GM23248 (cell line): ENCODE measurements around the gene RAD51D. TPM values are rescaled to one million over a fixed set of nuclear protein-coding genes. Genes with fewer than 3 reads are reported as not detected.

Source experiments
- DNase-seq: peaks from one replicate; pipeline ENCODE4 v3.0.0-alpha.2; 2015
- H2AFZ ChIP-seq: fragments of 200-600 bp; sonication (generic); 2 replicates; pipeline ENCODE4 v1.6.1; 2016; ENCODE audit warnings: antibody characterized with exemption
- H3F3A ChIP-seq: fragments of 200-600 bp; sonication (generic); 2 replicates; pipeline ENCODE4 v1.6.1; 2016; ENCODE audit warnings: mild to moderate bottlenecking, antibody characterized with exemption, mixed run types; ENCODE audit not compliant: insufficient read depth
- H3K27ac ChIP-seq: fragments of 200-600 bp; sonication (generic); 2 replicates; pipeline ENCODE4 v1.5.1; 2016; ENCODE audit warnings: mild to moderate bottlenecking
- H3K27me3 ChIP-seq: fragments of 200-600 bp; sonication (generic); replicated peaks from 2 replicates; pipeline ENCODE4 v1.6.1; 2016; ENCODE audit warnings: mild to moderate bottlenecking; ENCODE audit not compliant: insufficient read depth
- H3K36me3 ChIP-seq: fragments of 200-600 bp; sonication (generic); 2 replicates; pipeline ENCODE4 v1.6.1; 2016; ENCODE audit warnings: low read depth, mild to moderate bottlenecking
- H3K4me1 ChIP-seq: fragments of 200-600 bp; sonication (generic); 2 replicates; pipeline ENCODE4 v1.6.1; 2016; ENCODE audit warnings: mild to moderate bottlenecking; ENCODE audit not compliant: insufficient read depth
- H3K4me2 ChIP-seq: fragments of 200-600 bp; sonication (generic); one replicate; pipeline ENCODE4 v1.6.1; 2016; ENCODE audit warnings: mild to moderate bottlenecking; ENCODE audit not compliant: unreplicated experiment
- H3K4me3 ChIP-seq: fragments of 200-600 bp; sonication (generic); 2 replicates; pipeline ENCODE4 v1.5.1; 2016; ENCODE audit warnings: mild to moderate bottlenecking
- H3K79me2 ChIP-seq: fragments of 200-600 bp; sonication (generic); 2 replicates; pipeline ENCODE4 v1.6.1; 2016; ENCODE audit warnings: mild to moderate bottlenecking; ENCODE audit not compliant: insufficient read depth
- H3K9ac ChIP-seq: fragments of 200-600 bp; sonication (generic); 2 replicates; pipeline ENCODE4 v1.6.1; 2016; ENCODE audit warnings: mild to moderate bottlenecking
- H3K9me2 ChIP-seq: fragments of 200-600 bp; sonication (generic); 2 replicates; pipeline ENCODE4 v1.6.1; 2016; ENCODE audit warnings: mixed run types, mild to moderate bottlenecking, moderate library complexity; ENCODE audit not compliant: insufficient read depth
- H3K9me3 ChIP-seq: fragments of 200-600 bp; sonication (generic); one replicate; pipeline ENCODE4 v1.6.1; 2017; ENCODE audit warnings: low read depth
- H4K20me1 ChIP-seq: fragments of 200-600 bp; sonication (generic); 2 replicates; pipeline ENCODE4 v1.6.0; 2016; ENCODE audit not compliant: insufficient read depth
- EZH2 ChIP-seq: fragments of 200-600 bp; sonication (generic); IDR thresholded peaks from 2 replicates; pipeline ENCODE4 v1.6.1; 2018; ENCODE audit warnings: antibody characterized with exemption, mild to moderate bottlenecking; ENCODE audit not compliant: insufficient read depth, poor library complexity, severe bottlenecking
- EZH2phosphoT487 ChIP-seq: fragments of 200-600 bp; sonication (generic); IDR thresholded peaks from 2 replicates; pipeline ENCODE4 v1.6.1; 2018; ENCODE audit warnings: antibody characterized with exemption, moderate library complexity, mild to moderate bottlenecking, low read depth; ENCODE audit not compliant: insufficient read depth
- WGBS, 2 experiments: methylation state at CpG; one replicate each; pipeline ENCODE4 v1.1.6; 2015 to 2017; ENCODE audit warnings: low lambda C conversion rate in 2 of 2, low coverage in 1 of 2; ENCODE audit errors: missing lambda C conversion rate in 2 of 2; 5-methylcytosine and 5-hydroxymethylcytosine counted together
- in situ Hi-C: fragments of 300-500 bp; cut with MboI; formaldehyde crosslinking; loops from 2 replicates; pipeline ENCODE4 v1.15.0; 2020
- polyA plus RNA-seq: library from polyadenylated mRNA; unstranded; fragments of >200 nt; fragmentation: Nextera tagmentation; extraction: Ambion mirVana; gene quantifications from 2 replicates; pipeline ENCODE4 v1.2.1, GENCODE V29; 2016
- total RNA-seq: library from RNA; depleted of rRNA; stranded (reverse); fragments of >200 nt; shearing (Covaris generic); gene quantifications from 2 replicates; pipeline ENCODE4 v1.2.3, GENCODE V29; 2014

RAD51D gene
- total and polyA plus RNA-seq, 2 experiments from 2014 or later = 7.7 to 9.9 TPM

DNA sequence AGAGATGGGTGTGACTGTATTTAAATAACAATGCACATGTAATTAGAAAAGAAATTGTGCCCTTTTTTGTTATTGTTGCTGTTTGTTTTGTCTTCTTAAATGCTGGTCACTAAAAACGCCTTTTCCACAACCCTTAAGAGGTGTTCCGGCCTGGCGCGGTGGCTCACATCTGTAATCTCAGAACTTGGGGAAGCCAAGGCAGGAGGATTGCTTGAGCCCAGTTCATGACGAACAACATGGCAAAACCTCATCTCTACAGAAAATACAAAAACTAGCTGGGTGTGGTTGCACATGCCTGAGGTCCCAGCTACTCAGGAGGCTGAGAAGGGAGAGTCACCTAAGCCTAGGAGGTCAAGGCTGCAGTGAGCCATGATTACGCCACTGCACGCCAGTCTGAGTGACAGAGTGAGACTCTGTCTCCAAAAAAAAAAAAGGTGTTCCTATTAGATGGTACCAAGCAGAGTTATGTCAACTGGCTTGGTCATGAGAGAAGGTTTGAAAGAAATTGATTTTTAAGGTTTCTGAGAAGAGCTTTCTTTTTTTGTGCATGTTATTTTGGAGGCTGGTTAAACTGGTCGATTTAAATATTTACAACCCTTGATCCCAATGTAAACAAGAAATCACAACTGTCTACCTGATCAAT lies 32.6 kb downstream of the RAD51D start:
- Histone ChIP-seq H3K27ac (no peak overlapping the region), H3K9ac (no peak overlapping the region), H3K4me3 (no peak overlapping the region; the same call in 1 of the 2 replicates), H3F3A (peaks cover 21% of the 10 kb centered on the region), H3K27me3 (no peaks in the 10 kb centered on the region), H3K9me2 (no peaks in the 10 kb centered on the region), H3K36me3 (no peaks in the 10 kb centered on the region), H3K4me1 (peaks cover 31% of the 10 kb centered on the region), H3K9me3 (no peaks in the 10 kb centered on the region), H3K79me2 (peaks cover 24% of the 10 kb centered on the region), H4K20me1 (no peaks in the 10 kb centered on the region), H2AFZ (no peak overlapping the region), H3K4me2 (no peak overlapping the region)
- in situ Hi-C loops = loop anchor here (25.0 kb wide), 1 partner anchor 1425 kb away; no protein-coding TSS in a partner anchor
- TF ChIP-seq EZH2 = no peak
- no peak for TF ChIP-seq EZH2phosphoT487
- no peak for DNase-seq
- 93% methylated on average over 8 of the region's 8 CpGs for WGBS, 2 experiments

DNA sequence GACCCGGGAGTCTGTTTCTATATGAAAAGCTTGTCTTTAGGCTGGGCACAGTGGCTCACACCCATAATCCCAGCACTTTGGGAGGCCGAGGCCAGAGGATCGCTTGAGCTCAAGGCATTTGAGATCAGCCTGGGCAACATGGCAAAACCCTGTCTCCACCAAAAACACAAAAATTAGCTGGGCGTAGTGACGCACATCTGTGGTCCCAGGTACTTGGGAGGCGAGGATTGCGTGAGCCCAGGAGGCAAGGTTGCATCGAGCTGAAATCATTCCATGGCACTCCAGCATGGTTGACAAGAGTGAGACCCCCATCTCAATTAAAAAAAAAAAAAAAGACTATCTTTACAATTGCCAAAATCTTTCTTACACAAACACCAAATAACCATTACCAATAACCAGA lies 33.5 kb downstream of the RAD51D start:
- peaks cover 24% of the 10 kb centered on the region for H3K79me2 ChIP-seq
- H3K9ac ChIP-seq = no peak overlapping the region
- H3K36me3 ChIP-seq = no peaks in the 10 kb centered on the region
- H4K20me1 ChIP-seq = no peaks in the 10 kb centered on the region
- in situ Hi-C loops = loop anchor here (25.0 kb wide), 1 partner anchor 1426 kb away; no protein-coding TSS in a partner anchor
- H3K27me3 ChIP-seq = no peaks in the 10 kb centered on the region
- H3F3A ChIP-seq = peaks cover 22% of the 10 kb centered on the region
- H2AFZ ChIP-seq = no peak overlapping the region
- H3K9me2 ChIP-seq = no peaks in the 10 kb centered on the region
- 95 to 97% methylated on average over 8 of the region's 8 CpGs for WGBS, 2 experiments
- H3K4me1 ChIP-seq = peaks cover 33% of the 10 kb centered on the region
- H3K9me3 ChIP-seq = no peaks in the 10 kb centered on the region
- no peak overlapping the region for H3K4me3 ChIP-seq
- H3K4me2 ChIP-seq = no peak overlapping the region
- DNase-seq = no peak
- H3K27ac ChIP-seq = no peak overlapping the region
- TF ChIP-seq EZH2phosphoT487 = no peak
- no peak for TF ChIP-seq EZH2

DNA sequence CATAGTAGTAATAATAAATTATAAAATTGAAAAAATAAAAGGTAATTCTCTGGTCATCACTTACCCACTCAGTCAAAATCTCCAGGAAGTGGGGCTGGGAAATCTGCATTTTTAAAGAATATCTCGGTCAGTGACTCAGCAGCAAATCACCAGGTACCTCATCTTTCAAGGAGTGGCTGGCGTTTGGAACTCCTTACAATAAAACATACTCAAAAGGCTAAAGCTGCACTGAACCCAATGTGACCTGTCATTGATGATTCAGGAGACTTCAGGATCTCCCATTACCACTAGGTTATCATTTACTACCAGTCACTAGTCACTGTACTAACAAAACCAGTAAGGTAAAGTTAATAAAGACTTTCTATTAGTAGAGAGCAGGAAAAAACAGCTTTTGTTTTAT lies 34.7 kb downstream of the RAD51D start:
- WGBS, 2 experiments = 2 to 5% methylated on average over 2 of the region's 2 CpGs
- Histone ChIP-seq H3K27me3 (no peaks in the 10 kb centered on the region), H4K20me1 (no peaks in the 10 kb centered on the region), H3K9me3 (no peaks in the 10 kb centered on the region), H3K79me2 (peaks cover 24% of the 10 kb centered on the region), H3K9ac (no peak overlapping the region), H3K36me3 (no peaks in the 10 kb centered on the region), H3F3A (peaks cover 22% of the 10 kb centered on the region), H3K4me1 (peaks cover 33% of the 10 kb centered on the region), H3K9me2 (no peaks in the 10 kb centered on the region), H3K4me3 (no peak overlapping the region), H3K27ac (0 out of 2 replicates have a peak overlapping the region, but pooled peaks have one; percentile 17), H2AFZ (no peak overlapping the region), H3K4me2 (peak overlapping the region; percentile 54)
- TF ChIP-seq EZH2 (no peak), EZH2phosphoT487 (no peak)
- in situ Hi-C loops = loop anchor here (25.0 kb wide), 1 partner anchor 1427 kb away; no protein-coding TSS in a partner anchor
- DNase-seq = peak; percentile 73

DNA sequence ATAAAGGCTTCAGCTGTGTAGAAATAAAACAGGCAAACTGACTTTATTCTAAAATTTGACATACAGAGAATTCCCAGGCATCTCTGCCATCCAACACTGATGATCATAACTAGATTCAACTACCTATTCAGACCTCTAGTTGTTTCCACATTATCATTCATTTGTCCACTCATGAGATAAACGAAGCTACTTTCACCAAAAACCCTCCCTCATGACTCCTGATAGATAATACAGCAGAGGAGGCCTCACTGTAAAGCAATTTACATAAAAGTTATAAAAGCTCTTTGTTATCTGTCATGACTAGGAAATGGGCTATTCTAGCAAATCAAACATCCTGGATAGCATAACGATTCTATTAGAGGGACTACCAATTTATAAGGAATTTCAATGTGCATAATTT lies 36.6 kb downstream of the RAD51D start:
- H2AFZ ChIP-seq = no peak overlapping the region
- H3K9me2 ChIP-seq = no peaks in the 10 kb centered on the region
- H3F3A ChIP-seq = peaks cover 22% of the 10 kb centered on the region
- TF ChIP-seq EZH2 (no peak), EZH2phosphoT487 (no peak)
- peak overlapping the region; percentile 9 for H3K4me2 ChIP-seq
- H3K79me2 ChIP-seq = peaks cover 40% of the 10 kb centered on the region
- H3K9ac ChIP-seq = no peak overlapping the region
- no peaks in the 10 kb centered on the region for H3K27me3 ChIP-seq
- H4K20me1 ChIP-seq = no peaks in the 10 kb centered on the region
- no peak for DNase-seq
- no peaks in the 10 kb centered on the region for H3K36me3 ChIP-seq
- peaks cover 31% of the 10 kb centered on the region for H3K4me1 ChIP-seq
- no peak overlapping the region for H3K4me3 ChIP-seq
- no peaks in the 10 kb centered on the region for H3K9me3 ChIP-seq
- 92 to 93% methylated on average over 2 of the region's 2 CpGs for WGBS, 2 experiments
- no peak overlapping the region for H3K27ac ChIP-seq
- in situ Hi-C loops = loop anchor here (25.0 kb wide), 1 partner anchor 1429 kb away; no protein-coding TSS in a partner anchor
